Neuronal stem cell (in vitro differentiated cells): ENCODE measurements around the gene RNLS.
A peak's percentile ranks its signal among the peaks of the same experiment; 100 is the strongest.
"Not testable (repeated sequence)": the region's sequence is repeated elsewhere in the genome, so short reads cannot be mapped to it uniquely, and the experiment has no call there.

ENCODE experiments used
- DNase-seq: peaks from one replicate; pipeline ENCODE4 v3.0.0-alpha.2; 2013; ENCODE audit warnings: low spot score
- H2AFZ ChIP-seq: one replicate; pipeline ENCODE4 v1.6.1; 2013; ENCODE audit warnings: mild to moderate bottlenecking, low read length, inconsistent platforms
- H2AK5ac ChIP-seq: 2 replicates; pipeline ENCODE4 v1.6.1; 2013; ENCODE audit warnings: low read depth, mild to moderate bottlenecking, inconsistent platforms, low read length, moderate library complexity, mixed read lengths
- H2BK120ac ChIP-seq: 2 replicates; pipeline ENCODE4 v1.6.1; 2013; ENCODE audit warnings: low read depth, mild to moderate bottlenecking, inconsistent platforms, low read length, moderate library complexity, mixed read lengths
- H2BK12ac ChIP-seq: one replicate; pipeline ENCODE4 v1.6.1; 2013; ENCODE audit warnings: low read length, inconsistent platforms
- H2BK15ac ChIP-seq: 2 replicates; pipeline ENCODE4 v1.6.1; 2013; ENCODE audit warnings: mild to moderate bottlenecking, low read length, inconsistent platforms, mixed read lengths
- H2BK5ac ChIP-seq: one replicate; pipeline ENCODE4 v1.6.1; 2013; ENCODE audit warnings: inconsistent platforms, mild to moderate bottlenecking, low read length, moderate library complexity
- H3K14ac ChIP-seq: one replicate; pipeline ENCODE4 v1.6.1; 2013; ENCODE audit warnings: low read length, inconsistent platforms
- H3K18ac ChIP-seq: 2 replicates; pipeline ENCODE4 v1.6.1; 2013; ENCODE audit warnings: low read length, inconsistent platforms
- H3K23ac ChIP-seq: 2 replicates; pipeline ENCODE4 v1.6.1; 2013; ENCODE audit warnings: low read depth, mild to moderate bottlenecking, mixed read lengths, low read length, inconsistent platforms; ENCODE audit not compliant: poor library complexity
- H3K27ac ChIP-seq: replicated peaks from 3 replicates; pipeline ENCODE4 v1.5.1; 2013; ENCODE audit warnings: low read length, inconsistent platforms
- H3K27me3 ChIP-seq, 3 experiments: 2 replicates each; pipeline ENCODE4 v1.6.1; 2013; ENCODE audit warnings: low read length in 3 of 3, mild to moderate bottlenecking in 2 of 3, inconsistent platforms in 1 of 3, low read depth in 1 of 3, mixed read lengths in 1 of 3, moderate library complexity in 1 of 3; ENCODE audit not compliant: control insufficient read depth in 3 of 3, insufficient read depth in 3 of 3
- H3K36me3 ChIP-seq, 2 donors: replicated peaks in 1 of 2; 2 replicates each; pipeline ENCODE4 v1.6.1; 2013; ENCODE audit warnings: low read length in 2 of 2; ENCODE audit not compliant: control insufficient read depth in 2 of 2, insufficient read depth in 2 of 2
- H3K4ac ChIP-seq: 2 replicates; pipeline ENCODE4 v1.6.1; 2013; ENCODE audit warnings: inconsistent platforms, mild to moderate bottlenecking, low read length, moderate library complexity
- H3K4me1 ChIP-seq, 2 donors: 1 replicate in 1 of 2; 2 replicates in 1 of 2; pipeline ENCODE4 v1.6.1; 2013; ENCODE audit warnings: low read length in 2 of 2, low read depth in 1 of 2; ENCODE audit not compliant: control insufficient read depth in 2 of 2, insufficient read depth in 1 of 2
- H3K4me2 ChIP-seq: one replicate; pipeline ENCODE4 v1.6.1; 2013; ENCODE audit warnings: mild to moderate bottlenecking, low read length, inconsistent platforms; ENCODE audit not compliant: insufficient read depth, poor library complexity, severe bottlenecking
- H3K4me3 ChIP-seq, 2 donors: 2 replicates each; pipeline ENCODE4 v1.5.1; 2013; ENCODE audit warnings: low read length in 2 of 2, mild to moderate bottlenecking in 2 of 2, inconsistent platforms in 1 of 2, moderate library complexity in 1 of 2
- H3K79me1 ChIP-seq: one replicate; pipeline ENCODE4 v1.6.1; 2013; ENCODE audit warnings: low read depth, mild to moderate bottlenecking, inconsistent platforms, low read length, moderate library complexity
- H3K9ac ChIP-seq: one replicate; pipeline ENCODE4 v1.6.1; 2013; ENCODE audit warnings: mild to moderate bottlenecking, low read depth, low read length, inconsistent platforms; ENCODE audit not compliant: poor library complexity
- H3K9me3 ChIP-seq, 2 donors: replicated peaks in 1 of 2; 2 replicates each; pipeline versions ENCODE3 to v1.6.1; 2013; ENCODE audit warnings: low read length in 2 of 2, mild to moderate bottlenecking in 2 of 2, inconsistent platforms in 1 of 2, low read depth in 1 of 2, mixed read lengths in 1 of 2, moderate library complexity in 1 of 2; ENCODE audit not compliant: control insufficient read depth in 2 of 2, insufficient read depth in 1 of 2
- H4K8ac ChIP-seq: one replicate; pipeline ENCODE4 v1.6.1; 2013; ENCODE audit warnings: low read depth, mild to moderate bottlenecking, inconsistent platforms, low read length, moderate library complexity
- H4K91ac ChIP-seq: one replicate; pipeline ENCODE4 v1.6.1; 2013; ENCODE audit warnings: low read length, low read depth, mild to moderate bottlenecking, inconsistent platforms; ENCODE audit not compliant: poor library complexity
- WGBS, 2 donors: extraction: QIAGEN DNeasy Blood & Tissue Kit; methylation state at CpG; one replicate each; pipeline ENCODE4 v1.1.7; 2013; ENCODE audit warnings: missing lambda C conversion rate in 2 of 2, mixed read lengths in 1 of 2; ENCODE audit not compliant: insufficient read length in 2 of 2, insufficient replicate concordance in 1 of 2; ENCODE audit errors: extremely low coverage in 2 of 2; 5-methylcytosine and 5-hydroxymethylcytosine counted together

The RNLS gene

DNA sequence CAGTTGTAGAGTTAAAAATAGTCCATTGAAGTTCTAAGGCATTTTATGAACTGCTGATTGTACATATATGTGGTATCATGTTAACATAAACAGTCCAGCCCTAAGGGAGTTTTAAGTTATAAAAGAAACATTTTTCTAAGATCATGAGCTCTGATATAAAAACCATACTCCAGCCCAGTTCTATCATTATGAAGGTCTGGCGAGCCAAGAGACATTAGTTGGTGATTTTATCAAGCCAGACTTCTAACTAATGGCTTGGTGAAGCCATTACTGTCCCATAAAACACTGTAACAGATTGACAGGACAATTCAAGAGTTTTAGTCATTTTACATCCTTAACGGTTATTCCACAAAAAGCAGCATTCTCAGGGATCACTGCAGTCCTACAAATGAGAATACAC is 221.6 kb downstream of the RNLS start:
- H3K4me2 ChIP-seq: no peak overlapping the region
- H3K4me1 ChIP-seq: peaks cover 0 to 1% of the 10 kb centered on the region in 2 donors
- no peak overlapping the region for H3K9ac ChIP-seq
- H3K79me1 ChIP-seq: no peaks in the 10 kb centered on the region
- H4K8ac ChIP-seq: no peak overlapping the region
- no peak overlapping the region for H3K23ac ChIP-seq
- H3K27ac ChIP-seq: no peak overlapping the region
- no peak overlapping the region for H2AK5ac ChIP-seq
- H3K9me3 ChIP-seq: no peaks in the 10 kb centered on the region
- no peak overlapping the region for H2BK12ac ChIP-seq
- H2BK5ac ChIP-seq: no peak overlapping the region
- H2AFZ ChIP-seq: no peak overlapping the region
- H2BK15ac ChIP-seq: no peak overlapping the region
- no CpG with 5 or more reads among the region's 2 CpGs for WGBS, 2 donors
- H3K27me3 ChIP-seq: no peaks in the 10 kb centered on the region
- H3K36me3 ChIP-seq: no peaks in the 10 kb centered on the region
- H3K4ac ChIP-seq: no peak overlapping the region
- H3K18ac ChIP-seq: no peak overlapping the region
- H4K91ac ChIP-seq: no peak overlapping the region
- no peak overlapping the region for H3K4me3 ChIP-seq
- DNase-seq: no peak
- H3K14ac ChIP-seq: no peak overlapping the region
- no peak overlapping the region for H2BK120ac ChIP-seq

GRCh38 chr10:88355750-88356149 is 227.4 kb downstream of the RNLS start:
- H3K23ac ChIP-seq, H4K91ac ChIP-seq, H3K4me1 ChIP-seq, H3K36me3 ChIP-seq, H3K14ac ChIP-seq, H2AK5ac ChIP-seq, H3K27ac ChIP-seq, H3K27me3 ChIP-seq, H3K9ac ChIP-seq, H2BK120ac ChIP-seq, H3K18ac ChIP-seq, H3K9me3 ChIP-seq, H3K4me3 ChIP-seq, H2BK5ac ChIP-seq, H3K79me1 ChIP-seq, H2AFZ ChIP-seq, H2BK15ac ChIP-seq, H2BK12ac ChIP-seq, H3K4ac ChIP-seq, H3K4me2 ChIP-seq, DNase-seq: not testable (repeated sequence)
- no CpG with 5 or more reads among the region's 12 CpGs for WGBS, 2 donors
- peak overlapping the region; percentile 65 for H4K8ac ChIP-seq

- no peak for DNase-seq
- peaks cover 0 to 5% of the 10 kb centered on the region in 2 donors for H3K4me1 ChIP-seq
- H3K14ac ChIP-seq: no peak overlapping the region
- H3K9me3 ChIP-seq: no peaks in the 10 kb centered on the region
- no peaks in the 10 kb centered on the region for H3K27me3 ChIP-seq
- H3K23ac ChIP-seq: no peak overlapping the region
- no peak overlapping the region for H4K8ac ChIP-seq
- H2AK5ac ChIP-seq: no peak overlapping the region
- H2BK12ac ChIP-seq: no peak overlapping the region
- no peak overlapping the region for H3K4ac ChIP-seq
- H3K27ac ChIP-seq: no peak overlapping the region
- no peak overlapping the region for H3K4me3 ChIP-seq
- H3K79me1 ChIP-seq: no peaks in the 10 kb centered on the region
- H4K91ac ChIP-seq: no peak overlapping the region
- H2BK5ac ChIP-seq: no peak overlapping the region
- no peak overlapping the region for H3K18ac ChIP-seq
- WGBS, 2 donors: no CpG with 5 or more reads among the region's 3 CpGs
- no peak overlapping the region for H3K4me2 ChIP-seq
- H3K9ac ChIP-seq: no peak overlapping the region
- H2BK15ac ChIP-seq: no peak overlapping the region
- H3K36me3 ChIP-seq: no peaks in the 10 kb centered on the region
- no peak overlapping the region for H2BK120ac ChIP-seq
- no peak overlapping the region for H2AFZ ChIP-seq
Observed at GRCh38 chr10:88347597-88348304, 235.4 kb downstream of the RNLS start.

- Histone ChIP-seq H3K9ac (no peak overlapping the region), H3K23ac (no peak overlapping the region), H3K18ac (no peak overlapping the region), H2AK5ac (no peak overlapping the region), H3K4me2 (no peak overlapping the region), H4K8ac (no peak overlapping the region), H2BK12ac (no peak overlapping the region), H3K4me3 (no peak overlapping the region), H4K91ac (no peak overlapping the region), H2BK120ac (no peak overlapping the region), H2BK15ac (no peak overlapping the region), H3K4ac (no peak overlapping the region), H3K36me3 (no peaks in the 10 kb centered on the region), H3K27ac (no peak overlapping the region), H2AFZ (no peak overlapping the region), H3K27me3 (no peaks in the 10 kb centered on the region), H3K79me1 (no peaks in the 10 kb centered on the region), H3K14ac (no peak overlapping the region), H3K9me3 (no peaks in the 10 kb centered on the region), H3K4me1 (peaks cover 0 to 5% of the 10 kb centered on the region in 2 donors), H2BK5ac (no peak overlapping the region)
- no peak for DNase-seq
- WGBS, 2 donors: no CpG with 5 or more reads among the region's 2 CpGs
Observed at GRCh38 chr10:88347022-88347421, 236.1 kb downstream of the RNLS start.
